Glomerular visceral epithelial cell (primary cell): ENCODE results near the gene PRR19.

Experiments
- DNase-seq: peaks from one replicate; pipeline ENCODE4 v3.0.0-alpha.2; 2016; ENCODE audit errors: extremely low spot score

PRR19 gene

GRCh38 chr19:42283188-42284065 is 18.5 kb upstream of the PRR19 start:
- peak; percentile 97 for DNase-seq

GRCh38 chr19:42284066-42284501 is 17.8 kb upstream of the PRR19 start:
- peak; percentile 90 for DNase-seq

- DNase-seq = no peak
Observed at GRCh38 chr19:42284591-42285341, 17.2 kb upstream of the PRR19 start.

- DNase-seq = no peak
Observed at GRCh38 chr19:42285541-42285941, 16.4 kb upstream of the PRR19 start.

- DNase-seq = no peak
Observed at GRCh38 chr19:42285988-42286348, 16.0 kb upstream of the PRR19 start.

GRCh38 chr19:42286349-42287016 is 15.4 kb upstream of the PRR19 start:
- DNase-seq = no peak

- DNase-seq = no peak
Observed at GRCh38 chr19:42287017-42287826, 14.7 kb upstream of the PRR19 start.

GRCh38 chr19:42287827-42288107 is 14.2 kb upstream of the PRR19 start:
- DNase-seq = no peak

GRCh38 chr19:42288387-42288786 is 13.5 kb upstream of the PRR19 start:
- DNase-seq = no peak

- no peak for DNase-seq
Observed at GRCh38 chr19:42288881-42289555, 12.9 kb upstream of the PRR19 start.

- no peak for DNase-seq
Observed at GRCh38 chr19:42289556-42290041, 12.3 kb upstream of the PRR19 start.

GRCh38 chr19:42290136-42290522 is 11.8 kb upstream of the PRR19 start:
- DNase-seq = no peak

- peak; percentile 46 for DNase-seq
Observed at GRCh38 chr19:42290523-42291434, 11.2 kb upstream of the PRR19 start.

GRCh38 chr19:42291435-42291810 is 10.5 kb upstream of the PRR19 start:
- DNase-seq = no peak

GRCh38 chr19:42292042-42292960 is 9.6 kb upstream of the PRR19 start:
- no peak for DNase-seq

- DNase-seq = no peak
Observed at GRCh38 chr19:42292963-42293362, 9.0 kb upstream of the PRR19 start.

- no peak for DNase-seq
Observed at GRCh38 chr19:42293540-42293939, 8.4 kb upstream of the PRR19 start.

GRCh38 chr19:42293948-42294347 is 8.0 kb upstream of the PRR19 start:
- no peak for DNase-seq
